MG63 (cell line): Measurements from ENCODE around the gene TRAF1. TPM values are rescaled to one million over a fixed set of nuclear protein-coding genes. Genes with fewer than 3 reads are reported as not detected.
A peak's percentile ranks its signal among the peaks of the same experiment; 100 is the strongest.

ENCODE experiments used
- DNase-seq: peaks from one replicate; pipeline ENCODE4 v3.0.0-alpha.2; 2020
- H3K27me3 ChIP-seq: fragments of 250-450 bp; sonication (Bioruptor Pico); 2 replicates; pipeline ENCODE4 v1.5.1; 2020; ENCODE audit warnings: mild to moderate bottlenecking, moderate library complexity
- H3K36me3 ChIP-seq: fragments of 250-450 bp; sonication (Bioruptor Pico); 2 replicates; pipeline ENCODE4 v1.5.1; 2020; ENCODE audit warnings: mild to moderate bottlenecking, moderate library complexity
- H3K4me3 ChIP-seq: fragments of 250-450 bp; sonication (Bioruptor Pico); 2 replicates; pipeline ENCODE4 v1.5.1; 2020; ENCODE audit warnings: mild to moderate bottlenecking, moderate library complexity
- H3K9me3 ChIP-seq: fragments of 250-450 bp; sonication (Bioruptor Pico); 2 replicates; pipeline ENCODE4 v1.5.1; 2020; ENCODE audit warnings: mild to moderate bottlenecking, moderate library complexity
- total RNA-seq: library from RNA; depleted of rRNA; stranded (reverse); fragments of >200 nt; shearing (Covaris generic); gene quantifications from 2 replicates; pipeline ENCODE4 v1.2.3, GENCODE V29; 2014; ENCODE audit warnings: low replicate concordance

Gene TRAF1
- total RNA-seq, 1 experiment from 2014 or later = 0.79 TPM

DNA sequence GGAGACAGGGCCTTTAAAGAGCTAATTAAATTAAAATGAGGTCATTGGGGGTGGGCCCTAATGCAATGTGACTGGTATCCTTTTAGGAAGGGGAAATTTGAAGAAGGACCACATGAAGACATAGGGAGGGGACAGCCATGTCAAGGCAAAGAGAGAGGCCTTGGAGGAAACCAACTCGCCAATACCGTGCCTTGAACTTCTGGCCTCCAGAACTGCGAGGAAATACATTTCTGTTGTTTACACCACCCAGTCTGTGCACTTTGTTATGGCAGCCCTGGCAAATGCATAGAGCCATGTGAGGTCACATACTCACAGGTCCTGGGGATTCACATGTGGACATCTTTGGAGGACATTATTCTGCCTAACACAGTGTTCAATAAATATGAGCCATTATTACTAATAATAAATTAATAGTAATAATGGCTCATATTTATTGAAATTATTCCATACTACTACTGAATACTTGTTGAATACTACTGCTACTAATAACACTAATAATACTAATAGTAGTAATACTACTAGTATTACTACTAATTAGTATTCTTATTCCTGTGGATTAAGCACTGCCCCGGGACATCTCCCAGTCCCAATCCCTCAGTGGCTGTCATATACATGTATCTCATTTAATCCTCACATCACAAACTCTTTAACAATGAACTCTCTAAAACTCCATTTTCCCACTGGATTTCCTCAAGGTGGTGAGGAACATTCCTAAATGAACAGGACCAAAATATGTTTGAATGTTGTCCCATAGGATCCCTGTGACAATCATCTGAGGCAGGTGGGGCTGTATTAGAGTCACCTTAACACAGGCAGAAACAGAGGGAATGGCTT, 8.4 kb downstream of the TRAF1 start:
- H3K4me3 ChIP-seq = no peak overlapping the region
- DNase-seq = no peak
- H3K36me3 ChIP-seq = no peaks in the 10 kb centered on the region
- H3K9me3 ChIP-seq = no peaks in the 10 kb centered on the region
- no peaks in the 10 kb centered on the region for H3K27me3 ChIP-seq

DNA sequence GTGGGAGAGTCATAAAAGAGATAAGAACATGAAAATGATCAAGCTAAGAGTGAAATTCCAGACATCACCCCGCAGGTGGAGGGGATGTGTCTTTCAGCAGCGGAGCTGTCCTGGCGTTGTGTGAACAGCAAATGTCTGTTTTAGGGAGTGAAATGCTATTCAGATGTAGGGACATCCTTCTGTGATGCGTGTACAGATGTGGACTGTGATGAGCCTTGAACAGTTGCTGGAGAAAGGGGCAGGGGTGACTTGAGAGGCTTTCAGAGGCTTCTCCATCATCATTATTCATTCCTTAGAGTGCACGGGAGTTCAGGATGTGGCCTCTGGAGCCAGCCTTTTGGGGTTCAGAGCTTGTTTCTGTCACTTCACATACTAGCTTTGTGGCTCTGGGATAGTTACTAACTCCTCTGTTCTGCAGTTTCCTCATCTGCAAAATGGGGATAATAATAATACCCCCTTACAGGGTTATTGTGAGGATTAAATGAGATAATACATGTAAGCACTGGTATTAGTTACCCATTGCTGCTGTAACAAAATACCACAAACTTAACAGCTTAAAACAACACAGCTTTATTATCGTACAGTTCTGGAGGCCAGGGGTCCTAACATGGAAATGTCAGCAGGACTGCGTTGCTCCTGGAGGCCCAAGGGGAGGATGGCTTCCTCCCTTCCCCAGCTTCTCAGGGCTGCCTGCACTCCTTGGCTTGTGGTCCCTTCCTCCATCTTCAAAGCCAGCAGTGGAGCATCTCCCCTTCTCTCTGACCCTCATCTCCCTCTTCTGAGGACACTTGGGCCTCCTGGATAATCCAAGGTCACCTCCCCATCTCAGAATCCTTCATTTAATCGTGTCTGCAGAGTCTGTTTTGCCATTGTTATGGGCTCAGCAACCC, 9.4 kb downstream of the TRAF1 start:
- Histone ChIP-seq H3K27me3 (no peaks in the 10 kb centered on the region), H3K9me3 (no peaks in the 10 kb centered on the region), H3K4me3 (no peak overlapping the region), H3K36me3 (no peaks in the 10 kb centered on the region)
- no peak for DNase-seq

DNA sequence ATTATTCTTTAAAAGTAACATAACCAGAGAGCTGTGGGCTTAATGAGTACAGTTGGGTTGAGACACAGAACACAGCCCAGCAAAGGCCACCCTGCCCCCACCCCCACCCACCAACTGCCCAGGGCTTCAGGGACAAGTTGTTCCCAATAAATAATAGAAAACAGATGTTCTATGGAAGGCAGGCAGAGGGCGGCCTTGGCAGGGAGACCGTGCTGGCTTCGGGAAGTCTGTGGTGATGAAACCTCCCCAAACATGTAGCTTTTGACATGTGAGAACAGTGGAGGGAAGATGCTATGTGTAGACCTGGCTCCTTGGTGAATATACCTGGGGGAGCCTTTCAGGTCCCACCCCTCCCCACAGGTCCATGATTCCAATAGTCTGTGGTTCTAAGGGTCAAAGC, 10.0 kb downstream of the TRAF1 start:
- peak; percentile 39 for DNase-seq
- no peaks in the 10 kb centered on the region for H3K36me3 ChIP-seq
- H3K27me3 ChIP-seq = no peaks in the 10 kb centered on the region
- H3K9me3 ChIP-seq = no peaks in the 10 kb centered on the region
- H3K4me3 ChIP-seq = no peak overlapping the region

DNA sequence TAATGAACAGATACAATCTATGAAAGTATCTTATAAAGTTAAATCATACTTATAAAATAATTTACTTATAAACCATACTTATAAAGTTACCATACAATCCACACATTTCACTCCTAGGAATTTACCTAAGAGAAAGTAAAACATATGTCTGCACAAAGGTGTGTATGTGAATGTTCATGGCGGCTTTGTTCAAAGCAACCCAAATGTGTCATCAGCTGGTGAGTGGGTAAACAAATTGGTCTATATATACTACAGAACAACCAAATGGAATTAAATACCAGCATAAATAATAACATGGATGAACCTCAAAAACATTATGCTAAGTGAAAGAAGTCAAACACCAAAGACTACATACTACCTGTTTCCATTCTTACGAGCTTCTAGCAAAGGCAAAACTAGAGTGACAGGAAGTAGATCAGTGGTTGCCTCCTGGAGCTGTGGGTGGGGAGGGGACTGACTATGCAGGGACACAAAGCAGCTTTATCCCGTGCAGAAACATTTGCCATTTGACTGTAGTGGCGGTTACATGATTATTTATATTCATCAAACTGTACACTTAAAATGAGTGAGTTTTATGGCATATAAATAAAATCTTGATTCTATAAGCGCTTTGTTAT, 10.6 kb downstream of the TRAF1 start:
- DNase-seq = no peak
- no peak overlapping the region for H3K4me3 ChIP-seq
- no peaks in the 10 kb centered on the region for H3K27me3 ChIP-seq
- H3K36me3 ChIP-seq = no peaks in the 10 kb centered on the region
- no peaks in the 10 kb centered on the region for H3K9me3 ChIP-seq

DNA sequence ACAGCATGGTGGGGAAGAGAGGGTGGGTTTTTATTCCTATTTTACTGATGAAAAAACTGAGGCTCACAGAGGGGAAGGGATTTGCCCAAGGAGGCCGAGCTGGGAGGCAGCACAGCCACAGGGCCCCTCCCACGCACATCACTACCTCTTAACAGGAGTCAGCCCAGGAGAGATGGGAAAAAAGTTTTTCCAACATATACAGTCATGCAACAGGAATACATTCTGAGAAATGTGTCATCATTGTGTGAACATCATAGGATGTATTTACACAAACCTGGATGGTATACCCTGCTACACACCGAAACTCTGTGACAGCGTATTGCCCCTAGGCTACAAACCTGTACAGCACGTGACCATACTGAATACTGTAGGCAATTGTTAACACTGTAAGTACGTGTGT, 11.6 kb downstream of the TRAF1 start:
- H3K27me3 ChIP-seq = no peaks in the 10 kb centered on the region
- DNase-seq = no peak
- H3K36me3 ChIP-seq = no peaks in the 10 kb centered on the region
- no peak overlapping the region for H3K4me3 ChIP-seq
- no peaks in the 10 kb centered on the region for H3K9me3 ChIP-seq

DNA sequence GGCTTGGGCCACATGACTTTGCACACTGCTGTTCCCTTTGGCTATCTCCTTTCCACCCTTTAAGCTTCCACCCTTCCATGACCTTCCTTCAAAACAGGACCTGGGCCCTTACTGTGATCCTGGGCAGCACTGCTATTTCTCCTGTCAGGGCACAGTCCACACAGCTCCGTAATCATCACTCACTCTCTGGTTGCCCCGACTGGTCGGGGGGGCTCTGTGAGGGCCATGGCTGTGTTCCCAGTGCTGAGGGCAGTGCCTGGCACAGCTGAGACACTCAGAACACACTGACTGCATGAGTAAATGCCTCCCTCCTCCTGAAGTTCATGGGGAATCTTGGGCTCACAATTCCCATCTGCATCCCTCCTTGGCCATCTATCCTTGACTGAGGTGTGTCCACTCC, 12.2 kb downstream of the TRAF1 start:
- Histone ChIP-seq H3K9me3 (no peaks in the 10 kb centered on the region), H3K36me3 (no peaks in the 10 kb centered on the region), H3K4me3 (no peak overlapping the region), H3K27me3 (no peaks in the 10 kb centered on the region)
- peak; percentile 36 for DNase-seq

DNA sequence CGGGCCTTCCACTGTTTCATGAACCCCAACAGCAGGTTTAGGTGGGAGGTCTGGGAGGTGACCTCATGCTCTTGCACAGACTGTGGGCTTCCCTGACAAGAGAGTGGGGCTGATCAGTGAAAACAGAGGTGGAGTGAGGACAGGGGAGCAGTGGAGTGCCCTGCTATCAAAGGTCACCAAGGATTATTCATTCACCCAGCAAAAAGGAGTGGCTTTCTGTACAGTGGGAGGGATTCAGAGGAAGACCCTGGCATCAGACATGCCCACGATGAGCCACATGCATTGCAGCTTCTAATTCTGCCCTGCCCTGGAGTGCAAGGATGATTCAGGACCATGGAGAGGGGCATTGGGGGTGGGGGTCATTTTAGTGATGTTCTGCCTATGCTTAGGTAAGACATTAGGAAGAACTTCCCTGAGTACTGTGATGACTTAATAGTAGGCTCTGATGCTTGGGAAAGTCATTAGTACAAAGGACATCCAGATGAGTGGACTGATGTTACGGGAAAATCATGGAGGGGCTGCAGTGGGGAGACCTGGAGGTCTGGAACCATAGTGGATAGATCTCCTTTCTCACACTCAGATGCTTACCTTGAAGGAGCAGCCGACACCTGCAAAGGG, 12.8 kb downstream of the TRAF1 start:
- Histone ChIP-seq H3K9me3 (no peaks in the 10 kb centered on the region), H3K36me3 (no peaks in the 10 kb centered on the region), H3K27me3 (no peaks in the 10 kb centered on the region), H3K4me3 (no peak overlapping the region)
- DNase-seq = no peak

DNA sequence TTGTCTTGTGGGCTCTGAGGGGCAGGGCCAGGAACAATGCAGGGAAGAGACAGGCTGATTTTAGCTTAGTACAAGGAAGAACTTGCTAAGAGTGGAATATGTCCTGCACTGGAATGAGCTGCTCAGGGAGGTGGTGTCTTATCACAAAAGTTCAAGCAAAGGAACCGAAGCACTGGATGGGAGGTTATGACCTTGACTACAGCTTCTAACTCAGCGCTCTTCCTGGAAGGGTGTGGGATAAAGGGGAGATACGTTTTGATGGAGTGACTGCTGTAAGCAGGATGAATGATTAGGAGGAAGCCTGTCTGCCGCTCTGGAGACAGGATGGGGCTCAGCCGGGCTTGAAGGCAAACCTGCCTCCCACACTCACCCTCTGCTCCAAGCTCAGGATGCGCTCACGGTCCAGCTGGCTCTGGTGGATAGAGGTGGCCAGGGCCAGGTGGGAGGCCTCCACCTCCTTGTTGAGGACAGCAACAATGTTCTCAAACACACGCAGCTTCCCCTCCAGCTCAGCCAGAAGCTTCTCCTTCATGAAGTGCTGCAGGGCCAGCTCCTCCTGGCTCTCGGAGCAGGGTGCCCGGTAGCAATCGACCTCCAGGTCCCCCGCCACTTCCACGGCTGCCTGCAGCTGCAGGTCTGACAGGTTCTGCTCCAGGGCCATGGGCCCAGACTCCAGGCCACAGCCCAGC, 13.5 kb downstream of the TRAF1 start:
- Histone ChIP-seq H3K9me3 (no peaks in the 10 kb centered on the region), H3K36me3 (no peaks in the 10 kb centered on the region), H3K27me3 (no peaks in the 10 kb centered on the region), H3K4me3 (no peak overlapping the region)
- no peak for DNase-seq

DNA sequence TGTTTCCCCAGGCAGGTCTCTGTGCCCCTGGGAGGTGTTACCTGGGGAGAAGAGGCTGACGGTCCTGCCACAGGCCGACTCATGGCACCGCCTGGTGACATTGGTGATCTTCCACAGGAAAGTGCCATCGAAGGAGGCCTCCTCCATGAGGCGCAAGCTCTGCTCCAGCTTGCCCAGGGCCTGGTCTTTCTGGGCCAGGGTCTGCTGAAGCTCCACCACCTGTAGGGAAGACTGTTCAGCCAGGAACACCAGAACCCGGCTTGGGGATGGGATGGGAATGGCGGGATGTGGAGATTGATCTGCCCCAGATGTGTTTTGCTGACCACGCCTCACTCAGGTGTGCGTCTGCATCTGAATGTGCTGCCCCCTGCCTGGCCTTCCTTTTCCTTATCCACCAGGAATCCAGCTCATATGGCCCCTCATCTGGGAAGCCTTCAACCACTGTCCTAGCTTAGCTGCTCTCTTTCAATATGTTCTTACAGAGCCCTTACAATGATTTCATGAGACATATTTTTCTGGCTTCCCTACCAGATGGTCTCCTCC, 15.2 kb downstream of the TRAF1 start:
- Histone ChIP-seq H3K36me3 (no peaks in the 10 kb centered on the region), H3K27me3 (no peaks in the 10 kb centered on the region), H3K4me3 (no peak overlapping the region), H3K9me3 (no peaks in the 10 kb centered on the region)
- DNase-seq = no peak

DNA sequence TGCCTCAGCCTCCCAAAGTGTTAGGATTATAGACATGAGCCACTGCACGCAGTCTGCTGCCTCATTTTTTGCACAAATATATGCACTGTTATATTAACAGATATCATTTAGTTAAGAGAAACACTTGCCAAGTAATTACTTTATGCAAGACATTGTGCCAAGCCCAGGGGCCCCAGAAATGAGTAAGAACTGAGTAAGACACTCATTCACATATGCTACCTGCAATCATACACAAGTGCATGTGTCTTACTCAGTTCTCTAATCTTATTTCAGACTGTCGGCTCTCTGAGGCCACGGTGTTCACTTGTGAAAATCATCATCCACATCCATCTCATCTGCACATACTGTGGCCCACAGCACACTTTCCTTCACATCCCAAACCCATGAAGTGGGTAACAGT, 16.0 kb downstream of the TRAF1 start:
- Histone ChIP-seq H3K27me3 (no peaks in the 10 kb centered on the region), H3K9me3 (no peaks in the 10 kb centered on the region), H3K36me3 (no peaks in the 10 kb centered on the region), H3K4me3 (no peak overlapping the region)
- peak; percentile 48 for DNase-seq

DNA sequence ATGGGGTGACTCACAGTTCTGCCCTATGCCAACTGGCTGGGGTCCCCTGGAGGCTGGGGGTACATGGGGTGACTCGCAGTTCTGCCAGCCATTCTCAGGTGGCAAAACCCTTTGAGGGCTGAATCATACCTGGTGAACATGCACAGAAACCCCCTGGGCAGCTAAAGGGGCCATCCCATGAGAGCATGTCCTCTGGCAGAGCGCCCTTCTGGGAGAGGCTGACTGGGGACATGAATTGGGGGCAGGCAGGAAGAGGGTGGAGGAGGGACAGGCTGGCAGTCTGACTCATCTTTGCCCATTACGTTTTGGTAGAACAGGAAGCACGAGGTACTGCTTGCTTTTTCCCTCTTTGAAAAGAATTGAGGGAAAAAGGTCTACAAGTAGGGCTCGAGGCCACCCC, 16.7 kb downstream of the TRAF1 start:
- Histone ChIP-seq H3K27me3 (no peaks in the 10 kb centered on the region), H3K4me3 (no peak overlapping the region), H3K36me3 (no peaks in the 10 kb centered on the region), H3K9me3 (no peaks in the 10 kb centered on the region)
- peak; percentile 87 for DNase-seq

DNA sequence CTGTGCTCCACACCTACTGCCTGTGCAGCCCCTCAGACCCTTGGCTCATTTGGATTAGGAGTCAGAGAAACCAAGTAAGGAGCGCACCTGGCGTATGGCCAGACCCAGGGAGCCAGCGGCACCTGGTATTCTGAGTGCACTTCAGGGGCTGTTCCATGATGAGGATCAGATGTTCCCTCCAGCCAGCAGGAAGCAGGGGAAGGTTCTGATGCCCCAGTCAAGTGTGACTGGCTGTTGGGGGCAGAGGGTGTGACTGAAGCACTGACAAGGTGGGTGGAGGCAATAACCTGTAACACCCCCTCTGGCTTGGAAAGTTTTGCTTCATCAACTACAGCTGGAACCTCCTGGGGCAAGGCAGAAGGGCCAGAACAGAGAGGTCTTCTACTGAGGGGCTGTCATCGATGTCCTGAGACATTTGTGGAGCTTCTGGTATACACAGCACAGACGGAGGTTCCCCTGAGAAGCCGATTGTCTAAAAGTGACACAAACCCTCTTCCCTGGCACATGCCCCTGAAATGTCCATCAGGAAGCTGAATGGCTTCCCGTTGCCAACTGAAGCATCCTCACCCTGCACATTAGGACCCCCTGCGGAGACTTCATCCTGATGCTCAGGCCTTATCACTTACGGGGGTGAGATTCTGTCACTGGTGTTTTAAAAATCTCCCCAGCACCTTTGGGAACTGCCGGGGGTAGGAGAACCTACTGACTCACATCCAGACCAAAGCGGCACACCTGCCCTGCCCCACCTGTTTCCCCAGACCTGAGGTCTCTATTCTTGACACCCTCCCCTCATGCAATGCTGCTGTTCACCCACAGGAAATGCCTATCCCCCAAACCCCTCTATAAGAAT, 21.1 kb downstream of the TRAF1 start:
- Histone ChIP-seq H3K4me3 (no peak overlapping the region), H3K27me3 (no peaks in the 10 kb centered on the region), H3K36me3 (no peaks in the 10 kb centered on the region), H3K9me3 (no peaks in the 10 kb centered on the region)
- no peak for DNase-seq

DNA sequence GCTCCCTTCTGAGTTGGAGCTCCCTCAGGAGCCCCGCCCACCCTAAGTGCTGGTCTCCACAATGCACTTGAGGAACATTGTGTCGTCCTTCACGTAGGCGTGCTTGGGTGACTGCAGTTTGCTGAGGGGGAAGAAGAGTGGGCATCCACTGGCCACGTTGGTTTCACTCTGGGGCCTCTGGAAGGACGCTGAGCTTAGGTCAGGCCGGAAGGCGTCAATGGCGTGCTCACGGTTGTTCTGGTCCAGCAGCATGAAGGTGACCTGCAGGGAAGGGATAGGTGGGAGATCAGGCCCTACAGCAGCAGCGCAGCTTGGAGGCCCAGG, 21.7 kb downstream of the TRAF1 start:
- DNase-seq = no peak
- H3K9me3 ChIP-seq = no peaks in the 10 kb centered on the region
- H3K4me3 ChIP-seq = no peak overlapping the region
- no peaks in the 10 kb centered on the region for H3K27me3 ChIP-seq
- no peaks in the 10 kb centered on the region for H3K36me3 ChIP-seq

DNA sequence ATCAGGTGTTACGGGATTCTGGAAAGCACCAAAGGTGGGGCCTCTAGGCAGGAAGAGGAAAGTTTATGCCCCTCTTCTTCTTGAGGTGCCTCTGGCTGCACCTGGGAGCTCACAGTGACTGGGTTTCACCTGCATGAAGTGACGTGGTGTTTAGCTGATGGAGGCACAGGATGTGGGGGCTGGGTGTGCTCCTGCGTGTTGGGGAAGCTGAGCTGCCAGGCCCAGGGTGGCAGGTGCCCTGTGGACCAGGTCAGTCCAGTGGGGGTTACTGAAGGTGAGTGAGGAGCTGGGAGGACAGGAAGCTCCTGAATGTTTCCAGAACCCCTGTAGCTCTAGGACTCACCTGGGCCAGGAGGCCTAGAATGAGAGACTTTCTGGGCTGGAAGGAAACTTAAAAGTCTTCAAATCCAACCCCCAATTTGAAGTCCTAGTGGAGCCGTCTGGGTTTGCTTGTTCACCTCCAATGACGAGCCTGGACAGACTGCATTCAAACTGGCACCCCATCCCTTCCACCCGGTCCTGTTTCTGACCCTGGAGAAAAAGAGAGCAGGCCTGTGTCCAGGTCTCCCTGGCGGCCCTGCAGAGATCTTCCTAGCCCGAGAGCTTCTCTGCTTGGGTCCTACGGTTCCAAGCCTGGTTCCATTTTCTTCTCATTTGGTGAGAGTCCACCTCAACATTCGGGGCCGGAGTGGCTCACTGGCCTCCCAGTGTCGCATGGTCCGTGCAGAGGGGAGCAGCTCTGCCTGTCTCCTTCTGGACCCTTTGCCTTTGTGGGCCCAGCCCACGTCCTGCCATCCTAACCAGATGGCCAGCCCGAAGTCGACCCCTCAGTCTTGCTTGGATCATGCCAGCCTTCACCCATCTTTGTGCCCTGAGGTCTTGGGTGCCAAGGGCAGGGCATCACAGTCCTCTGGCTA, 22.3 kb downstream of the TRAF1 start:
- no peaks in the 10 kb centered on the region for H3K36me3 ChIP-seq
- H3K4me3 ChIP-seq = no peak overlapping the region
- DNase-seq = no peak
- H3K9me3 ChIP-seq = no peaks in the 10 kb centered on the region
- H3K27me3 ChIP-seq = no peaks in the 10 kb centered on the region
